Stimulated activated CD8-positive, alpha-beta memory T cell treated with anti-CD3 and anti-CD28 coated beads, Interleukin-15, amount 100 ng/mL, for 1 hour (primary cell): ENCODE data around the gene MDH2.
"Not testable (repeated sequence)": the region's sequence is repeated elsewhere in the genome, so short reads cannot be mapped to it uniquely, and the experiment has no call there.

Source experiments
- DNase-seq: peaks from one replicate; pipeline ENCODE4 v3.0.0-alpha.2; 2020; ENCODE audit warnings: low read depth

The MDH2 gene

DNA sequence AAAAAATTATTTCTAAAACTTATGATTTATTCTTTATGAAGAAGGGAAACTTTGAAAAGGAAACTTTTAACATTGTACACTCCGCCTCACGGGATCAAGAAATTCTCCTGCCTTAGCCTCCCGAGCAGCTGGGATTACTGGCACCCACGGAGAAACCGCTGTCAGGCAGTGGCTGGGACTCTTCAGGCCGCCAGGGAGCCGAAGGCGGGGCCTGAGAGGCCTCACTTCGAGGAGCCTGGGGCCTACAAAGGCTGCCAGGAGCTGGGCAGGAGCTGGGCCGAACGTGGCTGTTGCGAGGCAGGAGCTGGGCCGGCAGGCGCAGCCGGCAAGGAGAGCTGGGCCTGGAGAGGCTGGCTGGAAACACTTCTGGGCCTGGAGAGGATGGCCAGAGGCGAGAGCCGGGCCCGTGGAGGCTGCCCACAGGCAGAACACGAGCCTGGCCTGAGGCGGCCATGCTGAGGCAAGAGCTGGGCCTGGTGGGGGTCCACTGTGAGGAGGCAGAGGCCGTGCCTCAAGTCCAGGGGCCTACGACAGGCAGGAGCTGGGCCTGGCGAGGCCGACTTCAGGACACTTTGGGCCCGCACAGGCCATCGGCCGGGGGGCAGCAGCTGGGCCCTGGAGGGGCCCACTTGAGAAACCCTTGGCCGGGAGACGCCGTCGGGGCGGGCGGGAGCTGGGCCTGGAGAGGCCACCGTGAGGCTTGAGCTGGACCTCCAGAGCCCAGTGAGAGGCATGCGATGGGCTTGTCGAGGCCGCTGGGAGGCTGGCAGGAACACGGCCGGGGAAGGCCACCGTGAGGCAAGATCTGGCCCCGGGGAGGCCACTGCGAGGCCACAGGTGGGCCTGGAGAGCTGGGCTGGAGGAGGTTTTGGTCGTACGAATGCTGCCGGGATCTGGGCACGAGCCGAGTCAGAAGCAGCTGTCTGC lies 23.7 kb downstream of the MDH2 start:
- DNase-seq: no peak

DNA sequence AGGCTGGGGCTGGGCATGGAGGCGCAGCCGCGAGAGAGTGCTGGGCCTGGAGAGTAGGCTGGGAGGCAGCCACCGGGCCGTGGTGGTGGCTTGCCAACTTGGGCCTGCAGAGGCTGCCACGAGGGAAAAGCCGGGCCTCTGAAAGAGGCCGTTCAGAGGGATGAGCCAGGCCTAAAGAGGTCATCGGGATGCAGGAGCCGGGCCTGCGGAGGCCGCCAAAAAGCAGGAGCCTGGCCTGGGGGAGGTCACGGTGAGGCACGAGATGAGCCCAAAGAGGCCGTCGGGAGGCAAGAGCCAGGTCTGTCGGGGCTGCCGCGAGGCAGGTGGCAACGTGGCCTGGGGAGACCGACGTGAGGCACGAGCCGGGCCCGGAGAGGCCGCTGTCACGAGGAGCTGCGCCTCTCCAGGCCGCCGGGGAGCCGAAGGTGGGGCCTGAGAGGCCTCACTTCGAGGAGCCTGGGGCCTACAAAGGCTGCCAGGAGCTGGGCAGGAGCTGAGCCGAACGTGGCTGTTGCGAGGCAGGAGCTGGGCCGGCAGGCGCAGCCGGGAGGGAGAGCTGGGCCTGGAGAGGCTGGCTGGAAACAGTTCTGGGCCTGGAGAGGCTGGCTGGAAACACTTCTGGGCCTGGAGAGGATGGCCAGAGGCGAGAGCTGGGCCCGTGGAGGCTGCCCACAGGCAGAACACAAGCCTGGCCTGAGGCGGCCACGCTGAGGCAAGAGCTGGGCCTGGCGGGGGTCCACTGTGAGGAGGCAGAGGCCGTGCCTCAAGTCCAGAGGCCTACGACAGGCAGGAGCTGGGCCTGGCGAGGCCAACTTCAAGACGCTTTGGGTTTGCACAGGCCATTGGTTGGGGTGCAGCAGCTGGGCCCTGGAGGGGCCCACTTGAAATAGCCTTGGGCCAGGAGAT lies 24.6 kb downstream of the MDH2 start:
- DNase-seq: no peak

DNA sequence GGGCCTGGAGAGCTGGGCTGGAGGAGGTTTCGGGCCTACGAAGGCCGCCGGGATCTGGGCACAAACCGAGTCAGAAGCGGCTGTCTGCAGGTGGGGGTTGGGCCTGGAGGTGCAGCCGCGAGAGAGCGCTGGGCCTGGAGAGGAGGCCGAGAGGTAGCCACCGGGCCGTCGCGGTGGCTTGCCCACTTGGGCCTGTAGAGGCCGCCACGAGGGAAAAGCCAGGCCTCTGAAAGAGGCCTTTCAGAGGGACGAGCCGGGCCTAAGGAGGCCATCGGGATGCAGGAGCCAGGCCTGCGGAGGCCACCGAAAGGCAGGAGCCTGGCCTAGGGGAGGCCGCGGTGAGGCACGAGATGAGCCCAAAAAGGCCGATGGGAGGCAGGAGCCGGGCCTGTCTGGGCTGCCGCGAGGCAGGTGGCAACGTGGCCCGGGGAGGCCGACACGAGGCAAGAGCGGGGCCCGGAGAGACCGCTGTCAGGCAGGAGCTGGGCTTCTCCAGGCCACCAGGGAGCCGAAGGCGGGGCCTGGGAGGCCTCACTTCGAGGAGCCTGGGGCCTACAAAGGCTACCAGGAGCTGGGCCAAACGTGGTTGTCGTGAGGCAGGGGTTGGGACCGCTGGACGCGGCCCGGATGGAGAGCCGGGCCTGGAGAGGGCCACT lies 25.6 kb downstream of the MDH2 start:
- DNase-seq: no peak

DNA sequence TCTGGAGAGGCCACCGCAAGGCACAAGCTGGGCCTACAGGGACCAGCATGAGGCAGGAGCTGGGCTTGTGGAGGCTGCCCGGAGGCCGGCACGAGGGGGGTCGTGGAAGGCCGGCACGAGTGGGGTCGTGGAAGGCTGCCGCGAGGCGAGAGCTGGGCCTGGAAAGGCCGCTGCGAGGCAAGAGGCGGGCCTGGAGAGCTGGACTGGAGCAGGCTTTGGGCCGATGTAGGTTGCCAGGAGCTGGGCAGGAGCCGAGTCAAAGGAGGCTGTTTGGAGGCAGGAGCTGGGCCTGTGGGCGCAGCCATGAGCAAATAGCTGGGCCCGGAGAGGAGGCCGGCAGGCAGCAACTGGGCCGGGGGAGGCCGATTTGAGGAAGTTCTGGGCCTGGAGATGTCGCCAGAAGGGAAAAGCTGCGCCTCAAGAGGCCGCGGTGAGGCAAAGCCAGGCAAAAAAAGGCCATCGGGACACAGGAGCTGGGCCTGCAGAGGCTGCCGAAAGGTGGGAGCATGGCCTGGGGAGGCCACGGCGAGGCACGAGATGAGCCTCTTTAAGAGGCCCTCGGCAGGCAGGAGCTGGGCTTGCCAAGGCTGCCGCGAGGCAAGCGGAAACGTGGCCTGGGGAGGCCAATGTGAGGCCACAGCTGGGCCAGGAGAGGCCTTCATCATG lies 26.5 kb downstream of the MDH2 start:
- no peak for DNase-seq

DNA sequence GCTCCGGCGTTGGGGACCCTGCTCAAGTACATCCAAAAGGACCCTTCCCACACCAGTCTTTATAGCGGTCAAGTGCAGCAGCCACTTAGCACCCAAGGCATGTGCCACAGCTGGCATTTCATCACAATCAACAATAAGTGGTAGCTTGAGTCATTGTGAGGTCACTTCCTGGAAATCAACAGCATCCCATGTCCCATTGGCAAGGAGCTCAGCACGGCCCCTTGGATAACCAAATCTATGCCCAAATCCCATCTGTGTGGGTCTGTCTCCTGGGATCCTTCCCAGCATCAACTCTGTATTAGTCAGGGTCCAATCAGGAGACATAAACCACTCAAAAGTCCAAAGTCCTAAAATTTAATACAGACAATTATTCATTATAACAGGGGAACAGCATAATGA lies 27.1 kb downstream of the MDH2 start:
- no peak for DNase-seq

DNA sequence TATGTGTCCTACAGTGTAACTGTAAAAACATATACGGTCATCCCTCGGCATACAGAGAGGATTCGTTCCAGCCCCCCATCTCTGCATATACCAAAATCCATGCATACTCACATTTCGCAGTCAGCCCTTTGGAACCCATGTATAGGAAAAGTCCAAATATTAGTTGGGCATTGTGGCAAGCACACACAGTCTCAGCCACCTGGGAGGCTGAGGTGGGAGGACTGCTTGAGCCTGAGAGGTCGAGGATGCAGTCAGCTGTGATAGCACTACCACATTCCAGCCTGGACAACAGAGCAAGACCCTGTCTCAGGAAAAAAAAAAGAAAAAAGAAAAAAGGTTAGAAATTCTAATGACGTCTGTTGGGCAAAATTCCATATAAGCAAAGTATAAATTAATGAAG lies 29.1 kb downstream of the MDH2 start:
- no peak for DNase-seq

DNA sequence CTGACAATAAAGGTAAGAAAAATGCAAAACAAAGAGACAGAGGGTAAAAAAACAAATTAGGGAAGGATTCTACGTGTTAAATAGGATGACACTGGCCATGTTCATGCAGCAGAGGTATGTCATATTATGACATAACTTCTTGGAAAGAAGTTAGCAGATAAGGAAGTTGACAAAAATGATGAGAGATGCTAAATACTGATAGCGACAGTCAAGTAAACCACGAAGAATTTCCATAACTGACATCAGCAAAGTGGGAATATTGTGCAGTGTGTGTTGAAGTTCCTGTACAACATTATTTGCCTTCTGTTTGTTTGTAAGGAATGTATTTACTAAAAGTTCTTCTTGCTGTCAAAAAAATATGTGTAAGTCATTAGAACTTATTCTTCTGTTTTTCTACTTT lies 29.5 kb downstream of the MDH2 start:
- DNase-seq: no peak

DNA sequence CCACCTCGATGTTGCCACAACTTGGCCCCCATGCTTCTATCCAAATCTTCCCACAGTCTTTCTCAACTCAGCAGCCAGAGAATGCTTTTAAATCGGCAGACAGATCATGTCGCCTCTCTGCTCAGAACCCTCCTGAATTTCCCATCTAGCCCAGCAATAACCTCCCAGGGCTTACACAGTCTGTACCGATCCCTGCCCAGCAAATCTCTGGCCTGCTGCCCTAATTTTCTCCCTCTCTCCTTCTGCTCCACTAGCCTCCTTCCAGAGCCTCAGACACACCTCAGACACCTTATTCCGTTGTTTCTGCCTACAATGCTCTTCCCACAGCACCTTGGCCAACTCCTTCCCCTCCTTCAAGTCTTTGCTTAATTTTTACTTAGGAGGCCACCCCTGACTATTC lies 32.3 kb downstream of the MDH2 start:
- no peak for DNase-seq

DNA sequence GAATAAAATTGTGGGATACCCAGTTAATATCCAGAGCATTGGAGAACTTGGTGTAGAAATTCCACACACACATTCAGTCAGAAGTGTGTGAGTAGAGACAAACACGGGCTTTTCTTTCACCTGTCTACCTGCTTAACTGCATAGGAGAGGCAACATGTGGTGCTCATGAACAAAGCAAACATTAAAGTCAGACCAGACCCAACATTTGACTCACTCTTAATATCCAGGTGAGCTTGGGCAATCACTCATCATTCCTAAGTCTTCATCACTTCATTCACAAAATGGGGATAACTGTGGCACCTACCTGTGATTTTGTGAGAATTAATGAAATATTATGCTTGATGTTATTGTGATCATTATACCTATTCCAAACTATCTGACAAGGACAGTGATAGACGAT lies 36.2 kb downstream of the MDH2 start:
- DNase-seq: not testable (repeated sequence)

DNA sequence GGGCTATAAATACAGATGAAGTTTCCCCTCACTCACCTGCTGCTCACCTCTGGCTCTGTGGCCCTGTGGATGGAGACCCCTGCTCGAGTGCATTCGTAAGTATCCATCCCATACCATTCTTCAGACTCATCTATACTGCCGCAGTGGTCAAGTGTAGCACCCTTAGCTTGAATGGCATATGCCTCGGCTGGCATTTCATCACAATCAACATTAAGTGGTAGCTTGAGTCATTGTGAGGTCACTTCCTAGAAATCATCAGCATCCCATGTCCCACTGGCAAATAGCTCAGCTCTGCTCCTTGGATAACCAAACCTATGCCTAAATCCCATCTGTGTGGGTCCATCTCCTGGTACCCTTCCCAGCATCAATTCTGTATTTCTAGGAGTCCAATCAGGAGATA lies 38.2 kb downstream of the MDH2 start:
- no peak for DNase-seq

DNA sequence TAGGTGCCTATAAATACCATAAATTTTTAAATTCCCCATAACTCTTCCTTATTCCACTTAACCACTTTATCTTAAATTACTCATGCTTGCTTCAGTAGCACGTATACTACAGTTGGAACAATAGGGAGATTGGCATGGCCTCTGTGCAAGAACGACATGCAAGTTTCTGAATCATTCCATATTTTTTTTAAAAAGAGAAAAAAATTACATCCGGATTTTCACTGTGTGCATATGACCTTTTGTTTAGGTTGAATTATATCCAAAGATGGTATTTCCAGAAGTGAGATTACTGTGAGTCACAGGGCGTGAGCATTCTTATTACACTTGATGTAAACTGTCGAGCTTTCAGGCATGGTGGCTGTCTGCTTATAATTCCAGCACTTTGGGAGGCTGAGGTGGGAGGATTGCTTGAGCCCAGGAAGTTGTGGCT lies 39.5 kb downstream of the MDH2 start:
- not testable (repeated sequence) for DNase-seq

DNA sequence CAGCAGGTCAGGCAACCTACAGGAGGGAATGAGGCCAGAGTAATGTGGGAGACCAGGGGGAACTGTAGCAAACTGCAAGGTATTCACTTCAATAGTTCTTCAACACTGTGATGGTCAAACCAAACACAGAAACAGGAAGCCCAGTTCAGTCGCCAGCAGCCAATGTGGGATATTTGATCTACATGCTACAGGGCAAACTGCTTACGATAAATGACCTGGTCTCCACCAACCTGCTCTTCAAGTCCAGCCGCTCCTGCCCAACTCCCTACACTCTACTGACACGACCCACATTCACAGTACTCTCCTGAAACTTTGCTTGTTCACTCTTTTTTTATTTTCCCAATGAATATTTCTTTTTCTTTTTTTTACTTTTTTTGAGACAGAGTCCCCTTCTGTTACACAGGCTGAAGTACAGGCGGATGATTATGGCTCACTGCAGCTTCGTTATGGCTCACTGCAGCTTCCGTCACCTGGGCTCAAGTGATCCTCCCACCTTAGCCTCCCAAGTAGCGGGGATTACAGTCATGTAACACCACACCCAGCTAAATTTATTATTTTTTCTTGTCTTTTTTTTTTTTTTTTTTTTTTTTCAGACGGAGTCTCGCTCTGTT lies 42.1 kb downstream of the MDH2 start:
- DNase-seq: no peak

DNA sequence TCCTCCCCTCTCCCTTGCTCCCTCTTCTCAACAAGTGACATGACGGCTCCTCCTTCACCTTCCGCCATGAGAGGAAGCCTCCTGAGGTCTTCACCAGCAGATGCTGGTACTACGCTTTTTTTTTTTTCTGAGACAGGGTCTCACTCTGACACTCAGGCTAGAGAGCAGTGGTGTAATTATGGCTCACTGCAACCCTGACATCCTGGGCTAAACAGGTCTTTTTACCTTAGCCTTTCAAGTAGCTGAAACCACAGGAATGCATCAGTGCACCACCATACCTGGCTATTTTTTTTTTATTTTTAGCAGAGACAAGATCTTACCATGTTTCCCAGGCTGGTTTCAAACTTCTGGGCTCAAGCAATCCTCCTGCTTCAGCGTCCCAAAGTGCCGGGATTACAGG lies 43.6 kb downstream of the MDH2 start:
- no peak for DNase-seq

DNA sequence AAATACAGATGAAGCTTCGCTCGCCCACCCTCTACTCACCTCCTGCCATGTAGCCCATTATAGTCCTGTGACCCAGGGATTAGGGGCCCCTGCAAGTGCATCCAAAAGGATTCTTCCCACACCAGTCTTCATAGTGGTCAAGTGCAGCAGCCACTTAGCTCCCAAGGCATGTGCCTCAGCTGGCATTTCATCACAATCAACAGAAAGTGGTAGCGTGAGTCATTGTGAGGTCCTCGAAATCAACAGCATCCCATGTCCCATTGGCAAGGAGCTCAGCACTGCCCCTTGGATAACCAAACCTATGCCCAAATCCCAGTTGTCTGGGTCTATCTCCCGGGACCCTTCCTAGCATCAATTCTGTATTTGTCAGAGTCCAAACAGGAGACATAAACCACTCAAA lies 45.6 kb downstream of the MDH2 start:
- not testable (repeated sequence) for DNase-seq

DNA sequence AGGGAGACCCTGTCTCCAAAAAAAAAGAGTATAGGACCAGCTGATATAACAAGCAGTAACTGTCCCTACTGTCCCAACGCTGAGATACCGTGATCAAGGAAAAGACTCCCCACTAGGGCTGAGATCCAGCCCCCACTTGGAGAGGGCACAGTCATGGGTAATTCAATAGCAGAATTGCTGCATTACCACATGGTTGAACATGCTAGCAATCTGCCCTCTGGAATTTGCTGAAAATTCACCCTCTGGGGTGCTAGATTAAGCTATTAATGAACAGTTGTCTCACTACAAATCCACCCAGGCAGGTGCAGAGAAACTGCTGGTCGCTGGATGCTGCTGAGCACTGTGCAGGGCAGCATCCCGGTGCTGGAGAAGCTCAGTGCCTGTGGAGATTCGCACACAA lies 46.4 kb downstream of the MDH2 start:
- DNase-seq: not testable (repeated sequence)

DNA sequence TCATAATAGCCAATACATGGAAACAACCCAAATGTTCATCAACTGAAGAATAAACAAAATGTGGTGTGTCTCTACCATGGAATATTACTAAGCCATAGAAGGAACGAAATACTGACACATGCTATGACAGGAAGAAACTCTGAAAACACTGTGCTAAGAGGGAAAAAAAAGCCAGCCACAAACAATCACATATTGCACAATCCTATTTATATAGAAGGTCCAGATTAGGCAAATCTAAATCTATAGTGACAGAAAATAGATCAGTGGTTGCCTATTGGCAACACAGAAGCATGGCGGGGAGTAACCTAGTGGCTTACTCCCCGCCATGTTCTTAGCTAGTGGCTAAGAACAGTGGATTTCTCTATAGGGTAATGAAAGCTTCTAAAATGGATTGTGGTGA lies 48.0 kb downstream of the MDH2 start:
- no peak for DNase-seq

DNA sequence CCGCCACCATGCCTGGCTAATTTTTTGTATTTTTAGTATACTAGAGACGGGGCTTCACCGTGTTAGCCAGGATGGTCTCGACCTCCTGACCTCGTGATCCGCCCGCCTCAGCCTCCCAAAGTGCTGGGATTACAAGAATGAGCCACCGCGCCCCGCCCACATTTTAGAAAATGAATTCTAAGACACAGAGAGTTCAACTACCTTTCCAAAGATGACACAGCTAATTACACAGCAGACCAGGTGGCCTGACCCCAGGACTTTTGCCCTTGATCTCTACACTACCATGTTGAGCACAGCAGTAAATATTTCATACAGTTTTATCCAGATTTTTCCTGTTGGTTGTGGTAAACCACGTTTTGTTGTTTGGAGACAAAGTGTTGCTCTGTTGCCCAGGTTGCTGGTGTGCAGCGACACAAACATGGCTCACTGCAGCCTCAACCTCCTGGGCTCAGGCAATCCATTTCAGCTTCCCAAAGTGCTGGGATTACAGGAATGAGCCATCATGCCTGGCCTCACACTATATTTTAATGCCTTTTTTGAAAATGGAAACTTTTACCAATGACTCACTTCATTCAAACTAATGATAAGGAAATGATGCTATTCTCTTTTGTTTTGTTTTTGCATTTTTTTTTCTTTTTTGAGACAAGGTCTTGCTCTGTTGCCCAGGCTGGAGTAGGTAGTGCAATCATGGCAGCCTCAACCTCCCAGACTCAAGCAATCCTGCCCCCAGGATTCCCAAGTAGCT lies 54.0 kb downstream of the MDH2 start:
- not testable (repeated sequence) for DNase-seq

DNA sequence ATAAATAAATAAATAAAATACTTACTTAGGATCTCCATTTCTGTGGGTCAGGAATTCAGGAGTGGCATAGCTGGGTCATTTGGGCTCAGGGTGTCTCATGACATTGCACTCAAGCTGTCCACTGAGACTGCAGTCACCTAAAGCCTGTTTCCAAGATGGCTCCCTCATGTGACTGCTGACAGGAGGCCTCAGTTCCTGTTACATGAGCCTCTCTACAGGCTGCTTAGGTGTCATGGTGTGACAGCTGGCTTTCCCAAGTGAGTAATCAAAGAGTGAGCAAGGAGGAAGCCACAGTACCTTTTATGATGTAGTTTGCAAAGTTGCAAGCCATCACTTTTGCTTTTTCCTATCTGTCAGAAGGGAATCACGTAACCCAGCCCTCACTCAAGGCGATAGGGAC lies 55.9 kb downstream of the MDH2 start:
- not testable (repeated sequence) for DNase-seq

DNA sequence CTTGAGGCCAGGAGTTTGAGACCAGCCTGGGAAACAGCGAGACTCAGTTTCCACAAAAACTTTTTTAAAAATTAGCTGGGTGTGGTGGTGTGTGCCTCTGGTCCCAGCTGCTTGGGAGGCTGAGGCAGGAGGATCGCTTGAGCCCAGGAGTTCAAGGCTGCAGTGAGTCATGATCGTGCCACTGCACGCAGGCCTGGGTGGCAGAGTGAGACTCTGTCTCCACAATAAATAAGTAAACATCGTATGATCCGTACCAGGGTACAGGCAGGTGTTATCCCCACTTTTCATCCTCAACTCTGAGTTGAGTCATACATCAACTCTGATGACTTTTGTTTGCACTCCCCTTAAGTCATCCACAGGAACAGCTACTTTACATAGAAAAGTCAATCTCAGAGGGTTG lies 58.2 kb downstream of the MDH2 start:
- DNase-seq: not testable (repeated sequence)

DNA sequence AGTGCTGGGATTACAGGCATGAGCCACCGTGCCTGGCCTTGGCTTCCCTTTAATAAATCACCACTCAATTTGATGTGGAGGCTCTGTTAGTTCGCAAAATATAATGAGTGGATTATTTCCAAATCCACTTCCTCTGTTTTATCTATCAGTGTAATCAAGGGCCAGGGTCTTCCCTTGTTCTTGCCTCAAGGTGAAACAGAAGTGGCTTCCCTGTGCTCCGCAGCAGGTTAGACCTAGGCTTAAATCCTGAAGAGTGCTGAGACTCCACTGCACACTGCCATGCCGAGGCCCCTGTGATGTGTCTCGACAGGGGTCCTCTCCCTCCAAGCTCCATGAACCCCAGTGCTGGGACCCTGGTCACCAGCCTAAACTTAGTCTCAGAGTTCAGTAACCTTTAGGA lies 59.0 kb downstream of the MDH2 start:
- DNase-seq: no peak
